Fibroblast of peridontal ligament (primary cell): ENCODE results near the gene TCHH.
"Not testable (repeated sequence)": the region's sequence is repeated elsewhere in the genome, so short reads cannot be mapped to it uniquely, and the experiment has no call there.

Experiments
- DNase-seq: peaks from one replicate; pipeline ENCODE4 v3.0.0-alpha.2; 2010; ENCODE audit errors: extremely low read depth

Gene TCHH

DNA sequence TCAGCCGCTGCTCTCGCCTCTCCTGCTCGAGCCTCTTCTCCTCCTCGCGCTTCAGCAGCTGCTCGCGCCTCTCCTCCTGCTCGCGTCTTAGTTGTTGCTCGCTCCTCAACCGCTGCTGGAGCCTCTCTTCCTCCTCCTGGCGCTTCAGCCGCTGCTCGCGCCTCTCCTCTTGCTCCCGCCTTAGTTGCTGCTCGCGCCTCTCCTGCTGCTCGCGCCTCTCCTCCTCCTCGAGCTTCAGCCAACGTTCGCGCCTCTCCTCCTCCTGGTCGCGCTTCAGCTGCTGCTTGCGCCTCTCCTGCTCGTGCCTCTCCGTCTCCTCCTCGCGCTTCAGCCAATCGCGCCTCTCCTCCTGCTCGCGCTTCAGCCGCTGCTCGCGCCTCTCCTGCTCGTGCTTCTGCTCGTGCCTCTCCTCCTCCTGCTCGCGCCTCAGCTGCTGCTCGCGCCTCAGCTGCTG, 3.7 kb downstream of the TCHH start:
- DNase-seq = peak; percentile 31

DNA sequence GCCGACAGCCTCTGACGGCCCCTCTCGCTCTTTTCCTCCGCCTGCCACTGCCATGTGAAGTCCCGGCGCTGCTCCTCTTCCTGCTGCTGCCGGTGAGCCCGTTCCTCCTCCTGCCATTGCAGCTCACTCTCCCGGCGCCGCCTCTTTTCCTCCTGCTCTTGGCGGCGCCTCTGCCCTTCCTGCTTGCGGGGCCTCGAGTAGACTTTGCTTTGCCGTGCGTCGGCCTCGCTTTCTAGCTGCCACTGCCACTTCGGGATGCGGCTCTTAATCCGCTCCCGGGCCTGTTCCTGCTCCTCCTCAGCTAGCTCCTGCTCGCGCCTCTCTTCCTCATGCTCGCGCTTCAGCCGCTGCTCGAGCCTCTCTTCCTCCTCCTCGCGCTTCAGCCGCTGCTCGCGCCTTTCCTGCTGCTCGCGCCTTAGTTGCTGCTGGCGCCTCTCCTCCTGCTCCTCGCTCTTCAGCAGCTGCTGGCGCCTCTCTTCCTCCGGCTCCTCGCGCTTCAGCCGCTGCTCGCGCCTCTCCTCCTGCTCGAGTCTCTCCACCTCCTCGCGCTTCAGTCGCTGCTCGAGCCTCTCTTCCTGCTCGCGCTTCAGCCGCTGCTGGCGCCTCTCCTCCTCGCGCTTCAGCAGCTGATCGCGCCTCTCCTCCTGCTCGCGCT, 4.3 kb downstream of the TCHH start:
- DNase-seq = peak; percentile 40

DNA sequence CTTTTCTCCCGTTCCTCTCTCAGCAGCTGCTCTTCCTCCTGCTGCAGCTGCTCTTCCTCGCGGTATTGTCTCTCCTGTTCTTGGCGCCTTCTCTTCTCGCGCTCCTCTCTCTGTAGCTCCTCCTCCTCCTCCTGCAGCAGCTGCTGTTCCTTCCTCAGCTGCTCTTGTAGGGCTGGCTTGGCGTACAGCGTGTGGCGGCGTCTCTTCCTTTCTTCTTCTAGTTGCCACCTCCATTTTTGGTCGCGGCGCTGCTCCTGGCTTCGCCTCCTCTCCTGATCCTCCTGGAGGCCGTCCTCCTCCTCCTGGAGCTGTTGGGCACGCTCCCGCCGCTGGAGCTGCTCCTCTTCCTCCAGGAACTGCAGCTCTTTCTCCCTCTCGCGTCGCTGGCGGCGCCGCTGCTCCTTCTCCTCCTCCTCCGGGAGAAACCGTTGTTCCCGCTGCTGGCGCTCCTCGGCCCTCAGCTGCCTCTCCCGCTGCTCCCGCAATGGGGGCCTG, 4.8 kb downstream of the TCHH start:
- DNase-seq = peak; percentile 44

- peak; percentile 5 for DNase-seq
Observed at GRCh38 chr1:152109998-152110294, 5.3 kb downstream of the TCHH start.

DNA sequence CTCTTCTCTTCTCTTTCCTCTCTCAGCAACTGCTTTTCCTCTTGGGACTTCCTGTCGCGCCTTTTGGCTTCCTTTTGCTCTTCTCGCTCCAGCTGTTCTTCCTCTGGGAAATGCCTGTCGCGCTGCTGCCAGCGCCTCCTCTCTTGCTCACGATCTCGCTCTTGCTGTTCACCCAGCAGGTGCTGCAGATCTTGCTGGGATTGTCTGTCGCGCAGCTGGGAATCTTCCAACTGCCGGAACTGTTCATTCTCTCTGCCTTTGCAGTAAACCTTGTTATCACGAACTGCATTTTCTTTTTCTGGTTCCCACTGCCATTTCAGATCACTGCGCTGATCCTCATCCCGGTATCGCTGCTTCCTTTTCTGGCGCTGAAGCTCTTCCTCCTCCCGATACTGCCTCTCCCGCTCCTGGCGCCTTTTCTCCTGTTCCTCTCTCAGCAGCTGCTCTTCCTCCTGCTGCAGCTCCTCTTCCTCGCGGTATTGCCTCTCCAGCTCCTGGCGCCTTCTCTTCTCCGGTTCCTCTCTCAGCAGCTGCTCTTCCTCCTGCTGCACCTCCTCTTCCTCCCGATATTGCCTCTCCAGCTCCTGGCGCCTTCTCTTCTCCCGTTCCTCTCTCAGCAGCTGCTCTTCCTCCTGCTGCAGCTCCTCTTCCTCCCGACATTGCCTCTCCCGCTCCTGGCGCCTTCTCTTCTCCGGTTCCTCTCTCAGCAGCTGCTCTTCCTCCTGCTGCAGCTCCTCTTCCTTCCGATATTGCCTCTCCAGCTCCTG, 5.8 kb downstream of the TCHH start:
- DNase-seq = no peak

- no peak for DNase-seq
Observed at GRCh38 chr1:152108882-152109222, 6.4 kb downstream of the TCHH start.

GRCh38 chr1:152107984-152108881, 7.0 kb downstream of the TCHH start:
- DNase-seq = peak; percentile 71

- no peak for DNase-seq
Observed at GRCh38 chr1:152107031-152107983, 7.9 kb downstream of the TCHH start.

DNA sequence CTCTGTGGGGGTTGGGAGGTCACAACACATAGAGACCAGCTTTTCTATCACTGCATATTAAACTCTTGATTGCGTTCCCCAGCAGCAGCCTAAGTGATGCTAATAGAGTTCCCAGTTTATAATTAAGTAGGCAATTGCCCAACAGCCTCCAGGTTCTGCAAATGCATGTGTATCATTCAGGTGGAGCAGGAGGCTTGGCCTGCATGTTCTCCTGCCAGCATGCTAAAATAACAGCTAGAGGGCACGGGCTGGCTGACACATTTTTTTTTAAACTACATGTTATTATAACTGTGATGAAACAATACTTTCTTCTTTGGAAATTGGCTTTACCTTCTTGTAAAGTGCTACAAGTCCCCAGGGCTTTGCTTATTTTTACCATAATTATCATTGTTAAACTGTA, 10.4 kb downstream of the TCHH start:
- no peak for DNase-seq

DNA sequence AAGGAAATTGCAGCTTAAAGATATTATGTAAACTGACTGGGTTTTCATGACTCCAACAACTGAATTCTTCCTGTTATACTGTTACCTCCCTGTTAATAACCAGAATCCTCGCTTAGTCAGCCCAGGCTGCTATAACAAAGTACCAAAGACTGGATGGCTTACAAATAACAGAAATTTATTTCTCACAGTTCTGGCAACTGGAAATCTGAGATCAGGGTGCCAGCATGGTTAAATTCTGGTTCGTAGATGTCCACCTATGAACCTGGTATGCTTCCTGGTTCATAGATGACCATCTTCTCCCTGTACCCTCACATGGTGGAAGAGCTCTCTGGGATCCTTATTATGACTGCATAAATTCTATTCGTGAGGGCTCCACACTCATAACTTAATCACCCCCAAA, 18.3 kb downstream of the TCHH start:
- no peak for DNase-seq

DNA sequence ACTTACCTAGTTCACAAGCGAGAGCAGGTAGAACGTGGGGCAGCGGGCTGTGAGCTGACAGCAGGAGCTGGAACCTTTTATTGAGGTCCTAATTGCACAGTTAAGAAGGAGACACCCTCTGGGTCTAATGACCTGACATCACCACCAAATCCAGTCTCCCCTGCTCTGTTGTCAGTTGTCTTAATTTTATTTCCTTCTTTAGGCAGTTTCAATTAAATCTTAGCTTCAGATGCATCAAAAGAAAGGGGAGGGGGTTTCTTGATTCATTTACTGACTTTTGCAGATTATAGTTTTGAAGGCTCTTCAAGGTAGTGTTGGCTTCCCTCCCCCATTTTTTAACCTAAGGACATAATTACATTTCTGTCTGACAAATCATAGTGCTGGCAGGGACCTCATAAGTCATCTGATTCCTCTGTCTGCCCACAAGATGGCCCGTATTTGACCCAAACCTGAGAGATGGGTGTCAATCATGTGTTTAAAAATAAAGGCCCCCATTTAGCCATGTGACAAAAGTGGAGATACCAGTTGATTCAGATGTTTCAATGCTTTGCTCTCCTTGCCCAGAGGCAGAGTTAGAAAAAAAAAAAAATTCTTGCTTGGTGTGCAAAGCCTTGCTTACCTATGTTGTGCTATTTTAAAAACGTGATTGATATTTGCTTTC, 26.1 kb downstream of the TCHH start, which contains the start of gene TCHHL1:
Gene TCHHL1 (minus strand): TSS at position 51 of the 661 bp plus-strand sequence. CDS start 921 bp downstream, outside the sequence.
- DNase-seq = no peak

- DNase-seq = no peak
Observed at GRCh38 chr1:152086760-152087159, 28.5 kb downstream of the TCHH start.

DNA sequence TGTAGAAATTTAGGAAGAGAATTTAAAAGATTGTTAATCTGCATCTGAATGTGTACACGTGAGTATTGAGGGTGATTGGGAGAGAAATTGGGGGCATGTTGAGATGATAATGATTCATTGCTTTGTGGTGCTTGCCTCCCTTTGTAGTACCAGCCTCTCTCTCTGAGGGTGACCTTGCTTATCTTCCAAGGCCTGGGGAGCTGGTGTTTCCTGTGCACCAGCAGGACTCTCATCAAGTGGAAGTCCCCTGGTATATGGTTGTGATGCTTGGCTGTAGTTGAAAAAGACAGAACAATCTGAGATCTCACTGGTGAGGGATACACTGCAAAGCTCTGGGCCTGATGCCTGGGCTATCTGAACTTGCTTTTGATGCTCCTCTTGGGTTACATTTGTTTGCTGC, 30.4 kb downstream of the TCHH start:
- DNase-seq = no peak

- DNase-seq = not testable (repeated sequence)
Observed at GRCh38 chr1:152081026-152081425, 34.2 kb downstream of the TCHH start.

- not testable (repeated sequence) for DNase-seq
Observed at GRCh38 chr1:152080494-152080893, 34.8 kb downstream of the TCHH start.

DNA sequence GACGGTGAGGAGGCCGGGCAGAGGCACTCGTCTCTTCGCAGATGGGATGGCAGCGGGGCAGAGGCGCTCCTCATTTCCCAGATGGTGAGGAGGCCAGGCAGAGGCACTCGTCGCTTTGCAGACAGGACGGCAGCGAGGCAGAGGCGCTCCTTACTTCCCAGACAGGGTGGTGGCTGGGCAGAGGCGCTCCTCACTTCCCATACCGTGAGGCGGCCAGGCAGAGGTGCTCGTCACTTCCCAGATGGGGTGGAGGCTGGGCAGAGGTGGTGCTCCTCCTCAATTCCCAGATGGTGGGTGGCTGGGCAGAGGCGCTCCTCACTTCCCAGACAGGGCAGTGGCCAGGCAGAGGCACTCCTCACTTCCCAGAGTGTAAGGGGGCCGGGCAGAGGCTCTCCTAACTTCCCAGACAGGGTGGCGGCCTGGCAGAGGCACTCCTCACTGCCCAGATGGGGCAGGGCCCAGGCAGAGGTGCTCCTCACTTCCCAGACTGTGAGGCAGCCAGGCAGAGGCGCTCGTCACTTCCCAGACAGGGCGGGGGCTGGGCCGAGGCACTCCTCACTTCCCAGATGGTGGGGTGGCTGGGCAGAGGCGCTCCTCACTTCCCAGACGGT, 36.3 kb downstream of the TCHH start:
- no peak for DNase-seq

GRCh38 chr1:152072311-152072710, 42.9 kb downstream of the TCHH start:
- no peak for DNase-seq

DNA sequence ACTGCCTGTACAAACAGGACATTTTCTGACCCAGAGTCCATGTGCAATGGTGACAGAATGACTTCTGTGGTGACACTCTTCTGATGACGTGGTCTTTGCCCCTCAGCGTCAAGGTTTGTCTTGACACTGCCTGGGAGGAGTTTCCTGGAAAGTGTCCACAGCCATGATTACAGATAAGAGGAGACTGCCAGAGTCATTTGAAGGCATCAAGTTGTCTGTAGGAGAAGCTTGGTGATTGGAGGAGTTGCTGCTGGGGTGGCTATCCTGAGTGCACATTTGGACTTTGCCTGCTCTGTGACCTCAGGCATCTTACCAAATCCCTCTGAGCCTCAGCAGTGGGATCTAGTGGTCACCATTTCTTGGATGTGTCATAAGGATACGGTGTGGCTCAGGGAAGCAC, 44.1 kb downstream of the TCHH start:
- no peak for DNase-seq

- no peak for DNase-seq
Observed at GRCh38 chr1:152067929-152068328, 47.3 kb downstream of the TCHH start.

GRCh38 chr1:152067150-152067549, 48.1 kb downstream of the TCHH start:
- no peak for DNase-seq
